Stomach (tissue), 4 donors: ENCODE measurements around the gene WIPF1.

ENCODE experiments used
- POLR2A ChIP-seq, 4 donors: fragments of 450-650 bp; IDR thresholded peaks; one replicate each; pipeline ENCODE4 v1.6.1; 2016; ENCODE audit warnings: antibody characterized with exemption in 4 of 4, control low read depth in 2 of 4, mild to moderate bottlenecking in 1 of 4, moderate library complexity in 1 of 4
- POLR2AphosphoS5 ChIP-seq, 3 donors: sonication (generic); formaldehyde crosslinking; IDR thresholded peaks; one replicate each; pipeline ENCODE4 v1.6.1; 2016; ENCODE audit warnings: antibody characterized with exemption in 3 of 3
- TF ChIP-seq, protein P1 (sequence below), 7 experiments: fragments of 450-650 bp in 4 of 7; fragments of 200-600 bp in 3 of 7; sonication (generic) in 3 of 7; IDR thresholded peaks; one replicate each; pipeline ENCODE4 v1.5.1; 2016 to 2019; ENCODE audit warnings: antibody characterized with exemption in 7 of 7, control low read depth in 2 of 7, mild to moderate bottlenecking in 1 of 7

DNA sequence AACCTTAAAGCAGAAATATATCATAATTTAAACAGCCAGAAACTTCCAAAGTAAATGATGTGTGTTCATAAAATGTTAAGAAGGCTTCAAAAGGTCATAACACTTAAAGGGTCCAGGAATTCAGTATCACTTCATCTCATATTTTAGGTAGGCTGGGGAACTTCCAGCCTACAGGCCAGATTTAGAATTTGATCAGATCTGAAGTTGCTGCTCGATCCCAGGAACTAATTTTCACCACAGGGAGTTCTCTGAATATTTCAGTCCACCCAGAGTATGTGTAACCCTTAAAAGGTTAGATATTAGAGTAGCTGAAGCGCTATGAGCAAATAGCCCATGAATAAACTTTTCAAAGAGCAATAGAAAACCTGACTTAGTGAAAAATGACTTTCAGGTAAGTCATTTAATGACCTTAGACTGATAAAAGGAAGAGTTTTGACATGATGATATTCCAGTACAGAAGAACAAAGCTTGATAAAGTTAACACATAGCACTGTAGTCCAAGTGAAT, 1.7 kb downstream of the WIPF1 start:
- no peak for TF ChIP-seq POLR2AphosphoS5 (IDR thresholded peaks at IDR 0.05)
- TF ChIP-seq, protein P1, sequence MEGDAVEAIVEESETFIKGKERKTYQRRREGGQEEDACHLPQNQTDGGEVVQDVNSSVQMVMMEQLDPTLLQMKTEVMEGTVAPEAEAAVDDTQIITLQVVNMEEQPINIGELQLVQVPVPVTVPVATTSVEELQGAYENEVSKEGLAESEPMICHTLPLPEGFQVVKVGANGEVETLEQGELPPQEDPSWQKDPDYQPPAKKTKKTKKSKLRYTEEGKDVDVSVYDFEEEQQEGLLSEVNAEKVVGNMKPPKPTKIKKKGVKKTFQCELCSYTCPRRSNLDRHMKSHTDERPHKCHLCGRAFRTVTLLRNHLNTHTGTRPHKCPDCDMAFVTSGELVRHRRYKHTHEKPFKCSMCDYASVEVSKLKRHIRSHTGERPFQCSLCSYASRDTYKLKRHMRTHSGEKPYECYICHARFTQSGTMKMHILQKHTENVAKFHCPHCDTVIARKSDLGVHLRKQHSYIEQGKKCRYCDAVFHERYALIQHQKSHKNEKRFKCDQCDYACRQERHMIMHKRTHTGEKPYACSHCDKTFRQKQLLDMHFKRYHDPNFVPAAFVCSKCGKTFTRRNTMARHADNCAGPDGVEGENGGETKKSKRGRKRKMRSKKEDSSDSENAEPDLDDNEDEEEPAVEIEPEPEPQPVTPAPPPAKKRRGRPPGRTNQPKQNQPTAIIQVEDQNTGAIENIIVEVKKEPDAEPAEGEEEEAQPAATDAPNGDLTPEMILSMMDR (IDR thresholded peaks at IDR 0.05), result no peak
- TF ChIP-seq POLR2A (IDR thresholded peaks at IDR 0.05), result no peak
